Astrocyte (in vitro differentiated cells and primary cell): ENCODE results near the gene ATXN7L3. TPM values are rescaled to one million over a fixed set of nuclear protein-coding genes. Genes with fewer than 3 reads are reported as not detected.
A peak's percentile ranks its signal among the peaks of the same experiment; 100 is the strongest.

Experiments used
- DNase-seq: peaks from one replicate; pipeline ENCODE4 v3.0.0-alpha.2; 2010; ENCODE audit warnings: low read depth
- FAIRE-seq: peaks from 2 replicates; lab custom pipeline; 2011; peaks lifted over from hg19 to GRCh38; lab: Jason Lieb, UNC
- H2AFZ ChIP-seq: 2 replicates; pipeline ENCODE4 v1.6.0; 2012; ENCODE audit warnings: low read depth, low read length, inconsistent platforms
- H3K27ac ChIP-seq: 2 replicates; pipeline ENCODE4 v1.5.1; 2011; ENCODE audit warnings: low read depth, low read length, inconsistent platforms
- H3K27me3 ChIP-seq: 2 replicates; pipeline ENCODE4 v1.6.0; 2011; ENCODE audit warnings: low read length, inconsistent platforms; ENCODE audit not compliant: insufficient read depth
- H3K36me3 ChIP-seq: 2 replicates; pipeline ENCODE4 v1.5.1; 2011; ENCODE audit warnings: low read length, inconsistent platforms; ENCODE audit not compliant: insufficient read depth
- H3K4me1 ChIP-seq: 2 replicates; pipeline ENCODE4 v1.5.1; 2011; ENCODE audit warnings: low read length, inconsistent platforms; ENCODE audit not compliant: insufficient read depth
- H3K4me2 ChIP-seq: 2 replicates; pipeline ENCODE4 v1.6.0; 2012; ENCODE audit warnings: low read length, inconsistent platforms
- H3K4me3 ChIP-seq: 2 replicates; pipeline ENCODE4 v1.5.1; 2011; ENCODE audit warnings: low read depth, mild to moderate bottlenecking, low read length, inconsistent platforms; ENCODE audit not compliant: insufficient read depth
- H3K79me2 ChIP-seq: 2 replicates; pipeline ENCODE4 v1.6.0; 2012; ENCODE audit warnings: mild to moderate bottlenecking, low read length, inconsistent platforms; ENCODE audit not compliant: insufficient read depth
- H3K9ac ChIP-seq: 2 replicates; pipeline ENCODE4 v1.6.0; 2012; ENCODE audit warnings: mild to moderate bottlenecking, low read length, inconsistent platforms
- H3K9me3 ChIP-seq: 2 replicates; pipeline ENCODE4 v1.5.1; 2012; ENCODE audit warnings: low read depth, mild to moderate bottlenecking, low read length, inconsistent platforms; ENCODE audit not compliant: insufficient read depth
- H4K20me1 ChIP-seq: 2 replicates; pipeline ENCODE4 v1.6.0; 2012; ENCODE audit warnings: low read length, inconsistent platforms; ENCODE audit not compliant: insufficient read depth
- H3K27ac Mint-ChIP-seq: one replicate; pipeline ENCODE4 v1.8.0; 2021; ENCODE audit warnings: mild to moderate bottlenecking, mixed read lengths; ENCODE audit not compliant: unreplicated experiment
- H3K27me3 Mint-ChIP-seq: one replicate; pipeline ENCODE4 v1.8.0; 2021; ENCODE audit warnings: low read depth, mixed read lengths; ENCODE audit not compliant: unreplicated experiment
- H3K36me3 Mint-ChIP-seq: one replicate; pipeline ENCODE4 v1.8.0; 2021; ENCODE audit warnings: low read depth, mixed read lengths; ENCODE audit not compliant: unreplicated experiment
- H3K4me1 Mint-ChIP-seq: one replicate; pipeline ENCODE4 v1.8.0; 2021; ENCODE audit warnings: low read depth, mixed read lengths; ENCODE audit not compliant: unreplicated experiment
- H3K4me3 Mint-ChIP-seq: one replicate; pipeline ENCODE4 v1.8.0; 2021; ENCODE audit warnings: mild to moderate bottlenecking, moderate library complexity, mixed read lengths; ENCODE audit not compliant: unreplicated experiment
- H3K9me3 Mint-ChIP-seq: one replicate; pipeline ENCODE4 v1.8.0; 2021; ENCODE audit warnings: mild to moderate bottlenecking, mixed read lengths; ENCODE audit not compliant: unreplicated experiment
- EZH2 ChIP-seq: IDR thresholded peaks from 2 replicates; pipeline ENCODE4 v1.6.1; 2012; ENCODE audit warnings: mild to moderate bottlenecking, low read length, inconsistent platforms; ENCODE audit not compliant: insufficient read depth
- total RNA-seq: library from RNA; stranded (reverse); gene quantifications from 2 replicates; pipeline ENCODE4 v1.2.1, GENCODE V29; 2021
- TF ChIP-seq, protein P1 (sequence below): IDR thresholded peaks from 2 replicates; pipeline ENCODE4 v1.5.1; 2011; ENCODE audit warnings: low read depth, mild to moderate bottlenecking, inconsistent platforms, low read length, moderate library complexity; ENCODE audit not compliant: insufficient read depth

ATXN7L3 gene
- total RNA-seq, 1 donor from 2014 or later = 87.0 TPM

DNA sequence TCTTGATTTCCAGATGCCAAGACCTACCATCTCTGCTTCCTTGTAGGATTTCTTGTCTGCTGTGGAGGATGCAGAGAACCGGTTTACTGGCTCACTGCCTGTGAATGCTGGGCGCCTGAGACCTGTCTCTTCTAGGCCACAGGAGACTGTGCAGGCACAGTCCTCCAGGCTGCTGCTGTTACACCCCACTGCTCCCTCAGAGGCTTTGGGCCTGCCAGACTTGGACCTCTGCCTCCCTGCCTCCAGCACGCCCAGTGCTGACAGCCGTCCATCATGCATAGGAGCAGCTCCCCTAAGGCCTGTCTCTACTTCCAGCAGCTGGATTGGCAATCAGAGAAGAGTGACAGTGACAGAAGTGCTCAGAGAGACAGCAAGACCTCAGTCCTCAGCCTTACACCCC is 51.9 kb downstream of the ATXN7L3 start:
- Histone ChIP-seq H3K27ac (no peak overlapping the region), H4K20me1 (no peaks in the 10 kb centered on the region), H2AFZ (no peak overlapping the region), H3K9me3 (no peaks in the 10 kb centered on the region), H3K4me2 (no peak overlapping the region), H3K4me1 (no peaks in the 10 kb centered on the region), H3K36me3 (peaks cover 16% of the 10 kb centered on the region), H3K79me2 (peaks cover 23% of the 10 kb centered on the region), H3K4me3 (no peak overlapping the region), H3K9ac (no peak overlapping the region), H3K27me3 (no peaks in the 10 kb centered on the region)
- DNase-seq (no peak), FAIRE-seq (no peak)
- Mint-ChIP-seq H3K4me1 (peaks cover 20% of the 10 kb centered on the region), H3K9me3 (no peaks in the 10 kb centered on the region), H3K27me3 (no peaks in the 10 kb centered on the region), H3K4me3 (no peak overlapping the region), H3K27ac (no peak overlapping the region), H3K36me3 (peaks cover 2% of the 10 kb centered on the region)
- TF ChIP-seq, protein P1, sequence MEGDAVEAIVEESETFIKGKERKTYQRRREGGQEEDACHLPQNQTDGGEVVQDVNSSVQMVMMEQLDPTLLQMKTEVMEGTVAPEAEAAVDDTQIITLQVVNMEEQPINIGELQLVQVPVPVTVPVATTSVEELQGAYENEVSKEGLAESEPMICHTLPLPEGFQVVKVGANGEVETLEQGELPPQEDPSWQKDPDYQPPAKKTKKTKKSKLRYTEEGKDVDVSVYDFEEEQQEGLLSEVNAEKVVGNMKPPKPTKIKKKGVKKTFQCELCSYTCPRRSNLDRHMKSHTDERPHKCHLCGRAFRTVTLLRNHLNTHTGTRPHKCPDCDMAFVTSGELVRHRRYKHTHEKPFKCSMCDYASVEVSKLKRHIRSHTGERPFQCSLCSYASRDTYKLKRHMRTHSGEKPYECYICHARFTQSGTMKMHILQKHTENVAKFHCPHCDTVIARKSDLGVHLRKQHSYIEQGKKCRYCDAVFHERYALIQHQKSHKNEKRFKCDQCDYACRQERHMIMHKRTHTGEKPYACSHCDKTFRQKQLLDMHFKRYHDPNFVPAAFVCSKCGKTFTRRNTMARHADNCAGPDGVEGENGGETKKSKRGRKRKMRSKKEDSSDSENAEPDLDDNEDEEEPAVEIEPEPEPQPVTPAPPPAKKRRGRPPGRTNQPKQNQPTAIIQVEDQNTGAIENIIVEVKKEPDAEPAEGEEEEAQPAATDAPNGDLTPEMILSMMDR = no peak
- no peak for TF ChIP-seq EZH2

DNA sequence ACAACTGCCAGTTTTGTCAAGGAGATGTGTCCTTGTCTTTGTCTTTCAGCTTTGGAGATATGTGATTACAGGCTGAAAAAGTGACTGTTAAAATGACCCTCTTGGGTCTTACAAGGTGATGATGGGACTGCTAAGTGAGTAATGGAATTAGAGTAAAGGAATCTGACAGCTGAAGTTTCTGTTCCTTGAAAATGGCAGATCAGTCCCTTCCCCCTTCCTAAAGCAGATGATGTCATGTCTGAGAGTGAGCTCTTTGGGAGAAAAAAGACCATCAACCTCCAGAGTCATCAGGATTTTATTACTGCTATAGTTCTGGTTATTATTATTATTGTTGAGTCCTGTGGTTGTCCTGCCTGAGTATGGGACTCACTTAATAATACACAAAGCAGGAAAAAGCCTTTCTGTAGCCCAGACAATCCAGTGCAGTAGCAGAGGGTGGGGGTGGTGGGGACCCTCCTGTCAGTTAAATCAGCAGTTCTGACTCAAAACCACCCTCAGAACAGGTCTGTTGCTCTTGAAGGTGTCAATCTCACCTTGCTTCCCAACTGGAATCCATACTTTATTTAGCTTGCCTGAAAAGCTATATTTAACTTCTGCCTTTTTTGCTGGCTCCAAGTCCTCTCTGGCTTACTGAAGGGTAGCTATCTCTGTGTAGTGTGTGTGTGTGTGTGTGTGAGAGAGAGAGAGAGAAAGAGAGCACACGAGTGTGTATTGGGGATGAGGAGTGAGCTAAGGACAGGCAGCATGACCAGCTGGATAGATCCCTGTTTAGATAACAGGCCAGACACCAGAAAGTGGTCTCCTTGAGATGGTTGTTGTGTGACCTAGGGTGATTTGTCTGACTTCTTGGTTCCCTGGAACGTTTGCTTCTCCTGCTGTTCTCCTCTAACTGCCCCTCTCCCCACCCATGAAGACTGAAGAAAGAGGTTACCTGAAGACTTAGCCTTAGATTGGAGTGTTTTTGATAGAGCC is 53.0 kb downstream of the ATXN7L3 start:
- no peaks in the 10 kb centered on the region for H3K4me1 ChIP-seq
- H3K27ac Mint-ChIP-seq = peak overlapping the region; percentile 41
- H3K27me3 ChIP-seq = no peaks in the 10 kb centered on the region
- H4K20me1 ChIP-seq = no peaks in the 10 kb centered on the region
- H3K4me2 ChIP-seq = no peak overlapping the region
- no peaks in the 10 kb centered on the region for H3K27me3 Mint-ChIP-seq
- no peaks in the 10 kb centered on the region for H3K9me3 ChIP-seq
- H3K27ac ChIP-seq = no peak overlapping the region
- peaks cover 21% of the 10 kb centered on the region for H3K4me1 Mint-ChIP-seq
- H2AFZ ChIP-seq = no peak overlapping the region
- no peak overlapping the region for H3K9ac ChIP-seq
- TF ChIP-seq EZH2 = no peak
- TF ChIP-seq, protein P1 = no peak
- H3K4me3 ChIP-seq = no peak overlapping the region
- DNase-seq (no peak), FAIRE-seq (no peak)
- peaks cover 28% of the 10 kb centered on the region for H3K79me2 ChIP-seq
- peak overlapping the region; percentile 15 for H3K4me3 Mint-ChIP-seq
- no peaks in the 10 kb centered on the region for H3K9me3 Mint-ChIP-seq
- H3K36me3 ChIP-seq = peaks cover 10% of the 10 kb centered on the region
- H3K36me3 Mint-ChIP-seq = peaks cover 2% of the 10 kb centered on the region
